NCI-H2196 (cell line): ENCODE results near the gene SLTM.
"Not testable (repeated sequence)": the region's sequence is repeated elsewhere in the genome, so short reads cannot be mapped to it uniquely, and the experiment has no call there.

Experiments
- DNase-seq: peaks from one replicate; lab custom pipeline; 2025; ENCODE audit not compliant: unreplicated experiment; lab: John Stamatoyannopoulos, UW

The SLTM gene

GRCh38 chr15:58933281-58934113, at the start of gene SLTM:
Gene SLTM (minus strand): TSS chr15:58933679. CDS start chr15:58933565, 114 bp downstream.
- peak; percentile 95 for DNase-seq

DNA sequence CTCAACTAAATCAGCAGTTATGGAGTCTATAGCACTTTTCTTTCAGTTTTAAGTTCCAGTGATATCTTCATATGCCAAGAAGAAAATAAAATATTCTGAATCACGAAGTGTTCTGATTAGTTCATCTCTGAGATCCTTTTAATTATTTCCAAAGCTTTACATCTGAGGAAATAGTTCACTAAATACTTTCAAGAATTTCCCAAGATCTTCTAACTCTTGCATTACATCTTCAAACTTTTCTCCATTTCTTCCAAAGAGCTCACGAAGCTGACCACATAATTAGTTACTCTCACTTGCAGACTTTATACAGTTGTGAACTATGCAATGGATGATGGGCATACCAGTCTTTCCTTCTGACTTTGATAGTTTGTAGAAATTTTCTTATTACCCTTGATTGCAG, 49.8 kb upstream of the SLTM start:
- DNase-seq = no peak

DNA sequence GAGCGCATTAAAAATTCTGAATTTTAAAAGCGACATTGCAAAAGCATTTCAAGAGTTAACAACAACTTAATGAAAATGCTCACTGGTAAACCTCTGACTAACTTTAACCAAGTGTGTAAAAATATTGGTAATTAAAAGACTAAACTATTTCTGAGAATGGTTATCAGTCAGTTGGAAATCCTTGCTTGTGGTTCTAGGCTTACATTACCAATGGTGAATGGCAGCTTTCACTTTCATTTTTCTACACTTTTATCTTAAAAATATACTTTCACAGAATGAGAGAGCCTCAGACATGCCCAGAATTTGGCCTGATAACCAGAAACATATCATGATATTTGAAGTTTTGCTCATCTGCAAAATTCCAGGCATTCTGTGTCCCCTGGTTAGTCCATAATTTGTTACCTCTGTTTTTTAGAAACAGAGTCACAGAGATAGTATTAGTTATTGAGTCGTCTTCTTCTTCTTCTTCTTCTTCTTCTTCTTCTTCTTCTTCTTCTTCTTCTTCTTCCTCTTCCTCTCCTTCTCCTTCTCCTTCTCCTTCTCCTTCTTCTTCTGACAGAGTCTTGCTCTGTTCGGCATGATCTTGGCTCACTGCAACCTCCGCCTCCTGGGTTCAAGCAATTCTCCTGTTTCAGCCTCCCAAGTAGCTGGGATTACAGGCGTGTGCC, 48.5 kb upstream of the SLTM start:
- no peak for DNase-seq

DNA sequence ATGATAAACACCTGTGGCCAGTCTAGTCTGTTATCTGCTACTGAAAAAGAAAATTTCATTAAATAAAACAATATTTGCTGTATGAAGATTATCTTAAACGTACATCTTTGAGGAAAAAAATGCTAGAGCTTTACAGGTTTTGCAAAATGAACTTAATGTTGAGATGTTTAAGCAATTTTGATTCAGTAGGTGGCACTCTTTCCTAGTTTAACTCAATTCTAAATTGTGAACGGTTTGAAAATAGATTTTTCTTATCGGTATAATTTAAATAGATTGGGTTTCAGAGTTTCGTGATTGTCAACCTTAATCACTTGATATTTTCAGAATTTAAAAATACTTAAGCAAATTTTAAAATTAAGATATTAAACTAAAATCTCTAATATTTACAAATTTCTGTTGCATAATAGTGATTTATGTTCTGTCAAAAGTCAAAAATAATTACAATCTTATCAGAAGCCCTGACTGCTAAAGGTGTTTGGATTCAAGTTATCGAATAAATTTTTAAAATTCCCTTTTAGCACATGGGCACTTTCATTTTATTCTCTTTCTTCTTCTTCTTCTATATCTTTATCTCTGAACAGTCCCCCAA, 47.0 kb upstream of the SLTM start:
- DNase-seq = peak; percentile 50

- DNase-seq = no peak
Measured at GRCh38 chr15:58977887-58978286, 44.4 kb upstream of the SLTM start.

- no peak for DNase-seq
Measured at GRCh38 chr15:58967479-58967878, 34.0 kb upstream of the SLTM start.

GRCh38 chr15:58966698-58967097, 33.2 kb upstream of the SLTM start:
- DNase-seq = no peak

DNA sequence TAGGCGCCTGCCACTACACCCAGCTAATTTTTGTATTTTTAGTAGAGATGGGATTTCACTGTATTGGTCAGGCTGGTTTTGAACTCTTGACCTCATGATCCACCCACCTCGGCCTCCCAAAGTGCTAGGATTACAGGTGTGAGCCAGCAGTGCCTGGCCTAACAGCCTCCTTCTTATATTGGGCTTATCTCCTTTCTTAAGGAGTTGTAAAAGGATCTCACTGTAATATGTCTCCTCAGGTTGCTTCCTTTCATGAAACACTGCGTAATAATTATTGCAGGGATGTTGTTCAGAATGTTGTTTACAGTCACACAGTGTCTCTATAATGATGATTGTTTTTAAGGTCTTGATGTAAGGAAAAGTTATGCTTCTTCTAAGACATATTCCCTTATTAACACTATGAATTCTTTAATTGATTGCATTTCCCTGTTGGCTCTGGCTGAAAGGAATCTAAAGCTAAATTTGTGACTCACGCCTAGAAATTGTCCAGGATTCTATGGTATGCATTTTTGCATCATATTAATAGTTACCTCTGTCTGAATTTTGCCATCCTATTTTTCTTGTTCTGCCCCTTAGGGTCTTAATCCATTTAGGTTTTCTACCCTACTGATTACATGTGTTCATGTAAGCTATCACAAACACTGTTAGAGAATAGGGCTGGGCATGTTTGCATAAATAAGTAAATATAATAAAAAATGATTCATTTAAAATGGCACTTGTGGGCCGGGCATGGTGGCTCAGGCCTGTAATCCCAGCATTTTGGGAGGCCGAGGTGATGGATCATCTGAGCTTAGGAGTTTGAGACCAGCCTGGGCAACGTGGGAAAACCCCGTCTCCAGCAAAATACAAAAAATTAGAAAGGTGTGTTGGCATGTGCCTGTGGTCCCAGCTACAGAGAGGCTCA, 29.4 kb upstream of the SLTM start:
- DNase-seq = no peak

DNA sequence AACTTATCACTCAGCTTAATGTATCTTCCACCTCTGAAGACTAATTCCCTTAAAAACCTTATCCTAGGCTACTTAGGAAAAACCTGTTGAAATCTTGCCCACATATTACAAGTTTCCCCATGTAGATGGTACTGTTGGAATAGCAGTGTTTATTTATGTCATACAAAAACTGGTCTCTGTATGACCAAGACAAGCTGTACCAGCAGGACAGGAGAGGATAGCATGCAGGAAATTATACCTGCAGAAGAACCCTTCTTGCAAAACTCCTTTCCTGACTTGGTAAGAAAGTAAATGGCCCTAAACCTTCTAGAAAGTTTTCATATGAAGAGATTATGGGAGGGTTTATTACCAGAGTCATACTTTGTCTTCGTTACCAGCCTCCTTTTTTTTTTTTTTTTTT, 28.7 kb upstream of the SLTM start:
- DNase-seq = no peak

GRCh38 chr15:58958811-58959210, 25.3 kb upstream of the SLTM start:
- DNase-seq = no peak

DNA sequence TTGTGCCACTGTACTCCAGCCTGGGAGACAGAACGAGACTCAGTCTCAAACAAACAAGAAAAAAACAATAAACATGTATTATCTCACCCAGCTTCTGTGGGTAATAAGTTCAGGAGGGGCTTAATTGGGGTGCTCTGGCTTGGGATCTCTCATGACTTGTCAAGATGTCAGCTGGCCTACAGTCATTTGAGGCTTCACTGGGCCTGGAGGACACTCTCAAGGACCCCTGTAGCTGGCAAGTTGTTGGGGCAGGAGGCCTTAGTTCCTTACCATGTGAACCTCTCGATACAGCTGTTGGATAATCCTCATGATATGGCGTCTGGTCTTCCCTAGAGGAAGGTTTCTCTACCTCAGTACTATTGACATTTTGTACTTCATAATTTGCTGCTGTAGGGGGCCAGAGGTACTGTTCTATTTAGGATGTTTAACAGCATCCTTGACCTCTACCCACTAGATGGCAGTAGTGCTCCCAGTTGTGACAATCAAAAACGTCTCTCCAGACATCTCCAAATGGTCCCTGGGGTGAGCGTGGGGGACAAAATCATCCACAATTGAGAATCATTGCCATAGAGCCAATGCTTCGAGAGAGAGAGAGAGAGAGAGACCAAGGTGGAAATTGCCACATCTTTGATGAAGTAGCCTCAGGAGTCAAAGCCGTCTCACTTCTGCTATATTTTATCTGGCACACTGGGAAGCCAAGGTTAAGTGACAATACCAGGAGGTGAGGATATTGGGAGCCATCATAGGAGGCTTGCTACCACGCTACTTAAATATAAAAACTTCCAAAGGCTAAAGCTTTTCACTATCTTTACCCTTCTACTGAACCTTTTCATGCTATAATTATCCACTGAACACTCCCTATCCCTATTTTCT, 23.9 kb upstream of the SLTM start:
- peak; percentile 64 for DNase-seq

- no peak for DNase-seq
Measured at GRCh38 chr15:58952751-58953150, 19.3 kb upstream of the SLTM start.

- peak; percentile 11 for DNase-seq
Measured at GRCh38 chr15:58951388-58952007, 18.0 kb upstream of the SLTM start.

DNA sequence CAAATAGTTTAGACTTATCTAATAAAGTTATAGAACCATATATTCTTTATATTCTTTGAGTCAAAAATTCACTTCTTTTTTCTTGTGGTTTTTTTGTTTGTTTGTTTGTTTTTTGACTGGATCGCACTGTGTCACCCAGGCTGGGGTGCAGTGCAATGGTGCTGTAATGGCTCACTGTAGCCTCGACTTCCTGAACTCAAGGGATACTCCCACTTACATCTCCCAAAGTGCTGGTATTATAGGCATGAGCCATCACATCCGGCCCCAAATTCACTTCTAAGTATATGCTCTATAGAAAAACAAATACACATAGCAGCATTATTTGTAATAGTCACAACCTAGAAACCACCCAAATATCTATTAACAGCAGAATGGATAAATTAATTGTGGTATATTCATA, 13.7 kb upstream of the SLTM start:
- DNase-seq = no peak

- not testable (repeated sequence) for DNase-seq
Measured at GRCh38 chr15:58934974-58935373, 1.5 kb upstream of the SLTM start.

DNA sequence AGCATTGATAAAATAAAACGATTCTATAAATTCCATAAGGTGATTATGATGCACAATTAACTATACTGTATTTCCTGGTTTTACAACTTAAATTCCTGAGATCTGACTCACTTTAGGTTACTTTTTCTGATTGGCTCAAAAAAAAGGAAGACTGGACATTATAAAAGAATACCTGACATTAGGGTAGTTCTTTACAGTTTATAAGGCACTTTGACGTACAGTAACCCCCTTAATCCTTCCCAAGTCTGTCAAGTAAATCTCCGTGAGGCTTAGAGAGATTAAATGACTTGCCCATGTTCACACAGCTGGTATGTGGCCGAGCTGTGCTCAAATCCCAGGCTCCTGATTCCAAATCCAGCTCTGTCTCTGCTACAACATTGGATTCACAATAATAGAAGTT, 1.0 kb upstream of the SLTM start:
- no peak for DNase-seq

GRCh38 chr15:58934114-58934447, 602 bp upstream of the SLTM start:
- DNase-seq = no peak

DNA sequence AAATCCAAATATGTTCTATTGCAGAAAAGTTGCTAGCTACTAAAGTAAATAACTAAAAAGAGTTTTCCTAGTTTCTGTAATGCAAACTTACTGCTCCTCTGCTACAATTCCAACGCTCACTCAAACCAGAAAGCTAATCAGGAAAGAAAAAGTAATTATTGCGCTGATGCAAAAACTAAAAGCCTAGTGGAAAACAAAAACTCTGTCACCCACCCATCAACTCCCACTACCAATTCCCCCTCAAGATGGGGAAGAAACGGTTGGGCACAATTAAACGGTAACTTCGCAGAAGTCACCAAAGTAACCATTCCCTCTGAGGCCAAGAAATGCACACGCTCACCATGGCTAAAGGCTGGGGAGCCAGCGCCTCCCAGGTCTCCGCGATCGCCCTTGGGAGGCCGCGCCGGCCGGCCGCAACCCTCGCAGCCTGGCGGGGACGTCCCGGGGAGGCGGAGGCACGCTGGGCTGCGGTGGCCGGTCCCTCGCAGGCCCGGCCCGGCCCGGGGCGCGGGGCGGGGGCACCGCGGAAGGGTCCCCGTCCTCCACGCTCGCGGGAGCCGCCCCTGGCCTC, 684 bp downstream of the SLTM start:
- DNase-seq = no peak

GRCh38 chr15:58931987-58932588, 1.4 kb downstream of the SLTM start:
- peak; percentile 10 for DNase-seq
